RWPE2 (cell line): ENCODE results near the gene GAPT.

ENCODE experiments used
- ATAC-seq: fragments of 200-7000 bp; cut with Tn5 transposase; 3 replicates; pipeline ENCODE4 v1.9.1; 2021; ENCODE audit warnings: low read depth
- DNase-seq: peaks from one replicate; pipeline ENCODE4 v3.0.0-alpha.2; 2020; ENCODE audit warnings: low spot score
- H3K27ac ChIP-seq: fragments of 450-650 bp; 2 replicates; pipeline ENCODE4 v1.5.1; 2017; ENCODE audit warnings: mild to moderate bottlenecking; ENCODE audit not compliant: poor library complexity, severe bottlenecking
- H3K27me3 ChIP-seq: fragments of 250-450 bp; sonication (Bioruptor Pico); 2 replicates; pipeline ENCODE4 v1.5.1; 2021; ENCODE audit warnings: mild to moderate bottlenecking, moderate library complexity; ENCODE audit not compliant: insufficient read depth, poor library complexity, severe bottlenecking
- H3K36me3 ChIP-seq: fragments of 250-450 bp; sonication (Bioruptor Pico); 2 replicates; pipeline ENCODE4 v1.5.1; 2020; ENCODE audit warnings: low read depth, mild to moderate bottlenecking, moderate library complexity
- H3K4me1 ChIP-seq: fragments of 250-450 bp; sonication (Bioruptor Pico); 2 replicates; pipeline ENCODE4 v1.5.1; 2021; ENCODE audit warnings: mild to moderate bottlenecking, moderate library complexity; ENCODE audit not compliant: insufficient read depth, poor library complexity, severe bottlenecking
- H3K4me3 ChIP-seq: fragments of 250-450 bp; sonication (Bioruptor Pico); 2 replicates; pipeline ENCODE4 v1.5.1; 2021; ENCODE audit warnings: mild to moderate bottlenecking, moderate library complexity; ENCODE audit not compliant: severe bottlenecking
- H3K9me3 ChIP-seq: fragments of 250-450 bp; sonication (Bioruptor Pico); 2 replicates; pipeline ENCODE4 v1.5.1; 2021; ENCODE audit warnings: mild to moderate bottlenecking, moderate library complexity; ENCODE audit not compliant: severe bottlenecking
- CTCF ChIP-seq: fragments of 450-650 bp; IDR thresholded peaks from one replicate; pipeline ENCODE4 v1.5.1; 2017; ENCODE audit warnings: mild to moderate bottlenecking, moderate library complexity; ENCODE audit not compliant: poor library complexity, severe bottlenecking

Gene GAPT

GRCh38 chr5:58499231-58499630 is 8.0 kb downstream of the GAPT start:
- Histone ChIP-seq H3K36me3 (no peaks in the 10 kb centered on the region), H3K27me3 (peaks cover 16% of the 10 kb centered on the region), H3K9me3 (no peaks in the 10 kb centered on the region), H3K27ac (no peak overlapping the region), H3K4me3 (no peak overlapping the region), H3K4me1 (no peaks in the 10 kb centered on the region)
- no peak for ATAC-seq
- no peak for DNase-seq
- TF ChIP-seq CTCF = no peak

GRCh38 chr5:58499941-58500340 is 8.7 kb downstream of the GAPT start:
- no peaks in the 10 kb centered on the region for H3K4me1 ChIP-seq
- H3K27me3 ChIP-seq = peaks cover 19% of the 10 kb centered on the region
- no peak overlapping the region for H3K4me3 ChIP-seq
- no peaks in the 10 kb centered on the region for H3K36me3 ChIP-seq
- no peak for TF ChIP-seq CTCF
- H3K9me3 ChIP-seq = no peaks in the 10 kb centered on the region
- ATAC-seq (no peak), DNase-seq (no peak)
- no peak overlapping the region for H3K27ac ChIP-seq

- H3K4me3 ChIP-seq = no peak overlapping the region
- DNase-seq (no peak), ATAC-seq (no peak)
- no peaks in the 10 kb centered on the region for H3K9me3 ChIP-seq
- no peaks in the 10 kb centered on the region for H3K36me3 ChIP-seq
- no peak for TF ChIP-seq CTCF
- no peaks in the 10 kb centered on the region for H3K4me1 ChIP-seq
- H3K27ac ChIP-seq = no peak overlapping the region
- H3K27me3 ChIP-seq = peaks cover 33% of the 10 kb centered on the region
These were observed 10.7 kb downstream of the GAPT start for GRCh38 chr5:58501778-58502417.

GRCh38 chr5:58503390-58504046 is 12.3 kb downstream of the GAPT start:
- no peak for ATAC-seq
- TF ChIP-seq CTCF = no peak
- no peak for DNase-seq

GRCh38 chr5:58504766-58505165 is 13.5 kb downstream of the GAPT start:
- Histone ChIP-seq H3K9me3 (no peaks in the 10 kb centered on the region), H3K27ac (no peak overlapping the region), H3K4me3 (no peak overlapping the region), H3K27me3 (peaks cover 56% of the 10 kb centered on the region), H3K36me3 (no peaks in the 10 kb centered on the region), H3K4me1 (no peaks in the 10 kb centered on the region)
- DNase-seq = no peak
- no peak for TF ChIP-seq CTCF
- no peak for ATAC-seq

More at GRCh38 chr5:58503390-58504046, 12.3 kb downstream of the GAPT start:
- no peak overlapping the region for H3K27ac ChIP-seq
- no peaks in the 10 kb centered on the region for H3K36me3 ChIP-seq
- peaks cover 50% of the 10 kb centered on the region for H3K27me3 ChIP-seq
- no peaks in the 10 kb centered on the region for H3K9me3 ChIP-seq
- H3K4me1 ChIP-seq = no peaks in the 10 kb centered on the region
- H3K4me3 ChIP-seq = no peak overlapping the region
